Retinal pigment epithelial cell (primary cell): Measurements from ENCODE around the gene YBX3.
"Not testable (repeated sequence)": the region's sequence is repeated elsewhere in the genome, so short reads cannot be mapped to it uniquely, and the experiment has no call there.

ENCODE experiments used
- DNase-seq: peaks from one replicate; pipeline ENCODE4 v3.0.0-alpha.2; 2010; ENCODE audit warnings: low read depth
- H3K4me3 ChIP-seq: 2 replicates; pipeline ENCODE4 v1.5.1; 2011; ENCODE audit warnings: mild to moderate bottlenecking, low read length, control low read depth, moderate library complexity
- CTCF ChIP-seq: conservative IDR thresholded peaks from 2 replicates; pipeline ENCODE4 v1.5.1; 2011; ENCODE audit warnings: low read depth, low read length, control low read depth, inconsistent platforms

Gene YBX3

GRCh38 chr12:10749700-10750384, 26.7 kb upstream of the YBX3 start:
- peak; percentile 91 for TF ChIP-seq CTCF
- DNase-seq: peak; percentile 65
- H3K4me3 ChIP-seq: peak overlapping the region; percentile 32

- H3K4me3 ChIP-seq: no peak overlapping the region
- no peak for DNase-seq
- no peak for TF ChIP-seq CTCF
Measured at GRCh38 chr12:10747730-10748129, 24.6 kb upstream of the YBX3 start.

GRCh38 chr12:10743420-10743819, 20.3 kb upstream of the YBX3 start:
- not testable (repeated sequence) for DNase-seq, H3K4me3 ChIP-seq

- no peak for DNase-seq
- no peak for TF ChIP-seq CTCF
- H3K4me3 ChIP-seq: no peak overlapping the region
Measured at GRCh38 chr12:10741845-10742244, 18.7 kb upstream of the YBX3 start.

- no peak for DNase-seq
- TF ChIP-seq CTCF: no peak
- H3K4me3 ChIP-seq: no peak overlapping the region
Measured at GRCh38 chr12:10740182-10740581, 17.1 kb upstream of the YBX3 start.

GRCh38 chr12:10739157-10740118, 16.3 kb upstream of the YBX3 start:
- H3K4me3 ChIP-seq: no peak overlapping the region
- TF ChIP-seq CTCF: no peak
- no peak for DNase-seq

GRCh38 chr12:10737249-10737648, 14.1 kb upstream of the YBX3 start:
- H3K4me3 ChIP-seq: no peak overlapping the region
- TF ChIP-seq CTCF: no peak
- no peak for DNase-seq
